ENCODE results near the gene HAUS5. TPM values are rescaled to one million over a fixed set of nuclear protein-coding genes. Genes with fewer than 3 reads are reported as not detected.
"Not testable (repeated sequence)": the region's sequence is repeated elsewhere in the genome, so short reads cannot be mapped to it uniquely, and the experiment has no call there.

The HAUS5 gene
- total RNA-seq, 2 donors from 2014 or later: 5.0 to 17.0 TPM

GRCh38 chr19:35645680-35646511 lies 33.4 kb downstream of the HAUS5 start:
- DNase-seq: no peak
- intact Hi-C loops (cut with DNase I): no loop called here
- no peaks in the 10 kb centered on the region for H3K27me3 ChIP-seq
- no peaks in the 10 kb centered on the region for H3K9me3 ChIP-seq
- H3K27ac ChIP-seq: no peak overlapping the region
- H3K4me3 ChIP-seq: no peak overlapping the region
- TF ChIP-seq CTCF (IDR thresholded peaks at IDR 0.05): no peak
- H3K4me1 ChIP-seq: peaks cover 7% of the 10 kb centered on the region
- H3K9ac ChIP-seq (ENCODE audit: low read depth in 2 of 2, low read length in 2 of 2): no peak overlapping the region
- H3K36me3 ChIP-seq: no peaks in the 10 kb centered on the region

DNA sequence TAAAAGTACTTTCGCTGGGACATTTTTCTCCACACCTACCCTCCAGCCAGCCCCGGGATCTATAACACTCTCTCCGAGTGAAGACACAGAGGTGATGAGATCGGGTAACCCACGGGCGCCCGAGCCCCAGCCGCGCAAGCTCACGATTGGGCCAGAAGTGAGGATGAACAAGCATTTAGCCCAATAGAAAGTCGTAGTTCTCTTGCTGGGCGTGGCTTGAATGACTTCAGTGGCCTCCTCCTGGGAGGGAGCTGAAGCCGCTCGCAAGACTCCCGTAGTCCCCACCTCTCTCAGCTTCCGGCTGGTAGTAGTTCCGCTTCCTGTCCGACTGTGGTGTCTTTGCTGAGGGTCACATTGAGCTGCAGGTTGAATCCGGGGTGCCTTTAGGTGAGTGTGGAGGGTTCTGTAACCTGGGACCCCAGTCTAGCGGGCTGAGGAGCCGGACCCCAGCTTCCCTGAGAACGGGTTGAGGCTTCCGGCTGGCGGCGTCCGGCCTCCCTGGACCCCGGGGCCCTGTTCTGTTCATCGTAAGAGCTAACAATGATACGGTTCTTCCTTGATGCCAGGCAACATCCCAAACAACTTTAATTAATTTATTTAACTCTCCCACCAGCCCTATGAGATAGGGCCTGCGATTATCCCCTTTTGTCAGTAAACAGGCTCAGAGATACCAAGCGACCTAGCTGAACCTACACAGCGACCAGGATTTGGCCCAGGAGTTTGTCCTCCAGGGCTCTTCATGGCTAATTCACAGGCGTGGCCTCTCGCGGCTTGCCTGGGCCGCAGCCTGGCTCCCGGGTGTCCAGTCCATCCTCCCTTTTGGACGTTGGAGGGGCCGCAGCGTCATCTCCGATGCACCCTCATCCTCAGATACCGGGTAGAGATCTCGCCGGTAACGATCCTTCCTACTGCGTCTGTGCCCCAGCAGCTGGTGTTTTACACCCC lies 35.8 kb downstream of the HAUS5 start, which contains the start of gene COX6B1:
Gene COX6B1 (plus strand): TSS at position 307 of the 945 bp plus-strand sequence. CDS start 2,921 bp downstream, outside the sequence.
- intact Hi-C loops (cut with DNase I): no loop called here
- peaks cover 7% of the 10 kb centered on the region for H3K4me1 ChIP-seq
- peak within 1 kb of the TSS; percentile 66 for H3K4me3 ChIP-seq
- peak; percentile 98 for DNase-seq
- no peaks in the 10 kb centered on the region for H3K27me3 ChIP-seq
- H3K9me3 ChIP-seq: no peaks in the 10 kb centered on the region
- peak within 1 kb of the TSS; percentile 81 for H3K27ac ChIP-seq
- H3K9ac ChIP-seq (ENCODE audit: low read depth in 2 of 2, low read length in 2 of 2): peak within 1 kb of the TSS; percentile 83 to 91
- TF ChIP-seq CTCF (IDR thresholded peaks at IDR 0.05): no peak
- peaks cover 5% of the 10 kb centered on the region for H3K36me3 ChIP-seq

- H3K9ac ChIP-seq (ENCODE audit: low read depth in 2 of 2, low read length in 2 of 2): no peak overlapping the region
- no peaks in the 10 kb centered on the region for H3K27me3 ChIP-seq
- peaks cover 7% of the 10 kb centered on the region for H3K4me1 ChIP-seq
- intact Hi-C loops (cut with DNase I): no loop called here
- no peak for TF ChIP-seq CTCF (IDR thresholded peaks at IDR 0.05)
- H3K4me3 ChIP-seq: no peak overlapping the region
- H3K9me3 ChIP-seq: no peaks in the 10 kb centered on the region
- H3K36me3 ChIP-seq: peaks cover 16% of the 10 kb centered on the region
- no peak for DNase-seq
- no peak overlapping the region for H3K27ac ChIP-seq
Observed at GRCh38 chr19:35650581-35650980, 38.0 kb downstream of the HAUS5 start.

GRCh38 chr19:35654828-35655227 lies 42.3 kb downstream of the HAUS5 start:
- H3K27ac ChIP-seq; H3K27me3 ChIP-seq; intact Hi-C loops (cut with DNase I); DNase-seq; H3K4me3 ChIP-seq; H3K4me1 ChIP-seq; H3K9me3 ChIP-seq; H3K9ac ChIP-seq (ENCODE audit: low read depth in 2 of 2, low read length in 2 of 2): not testable (repeated sequence)
- peaks cover 35% of the 10 kb centered on the region for H3K36me3 ChIP-seq

DNA sequence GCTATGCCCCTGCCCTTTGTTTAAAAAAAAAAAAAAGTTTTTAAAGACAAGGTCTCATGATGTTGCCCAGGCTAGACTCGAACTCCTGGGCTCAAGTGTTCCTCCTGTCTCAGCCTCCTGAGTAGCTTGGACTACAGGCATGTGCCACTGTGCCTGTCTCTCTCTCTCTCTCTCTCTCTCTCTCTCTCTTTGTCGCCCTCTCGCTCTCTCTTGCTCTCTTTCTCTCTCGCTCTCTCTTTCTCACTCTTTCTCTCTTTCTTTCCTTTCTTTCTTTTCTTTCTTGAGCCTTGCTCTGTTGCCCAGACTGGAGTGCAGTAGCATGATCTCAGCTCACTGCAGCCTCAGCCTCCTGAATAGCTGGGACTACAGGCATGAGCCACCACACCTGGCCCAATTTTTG lies 43.1 kb downstream of the HAUS5 start:
- H3K27ac ChIP-seq: no peak overlapping the region
- H3K36me3 ChIP-seq: peaks cover 35% of the 10 kb centered on the region
- H3K27me3 ChIP-seq: no peaks in the 10 kb centered on the region
- no peak overlapping the region for H3K4me3 ChIP-seq
- TF ChIP-seq CTCF (IDR thresholded peaks at IDR 0.05): no peak
- intact Hi-C loops (cut with DNase I): no loop called here
- no peak for DNase-seq
- no peaks in the 10 kb centered on the region for H3K9me3 ChIP-seq
- no peak overlapping the region for H3K9ac ChIP-seq (ENCODE audit: low read depth in 2 of 2, low read length in 2 of 2)
- H3K4me1 ChIP-seq: no peaks in the 10 kb centered on the region
